Astrocyte (in vitro differentiated cells and primary cell): ENCODE results near the gene CALY.

Experiments
- CTCF ChIP-seq: IDR thresholded peaks from 2 replicates; pipeline ENCODE4 v1.5.1; 2011; ENCODE audit warnings: low read depth, mild to moderate bottlenecking, inconsistent platforms, low read length, moderate library complexity; ENCODE audit not compliant: insufficient read depth
- EZH2 ChIP-seq: IDR thresholded peaks from 2 replicates; pipeline ENCODE4 v1.6.1; 2012; ENCODE audit warnings: mild to moderate bottlenecking, low read length, inconsistent platforms; ENCODE audit not compliant: insufficient read depth

GRCh38 chr10:133287832-133288500 is 48.7 kb downstream of the CALY start:
- TF ChIP-seq CTCF (no peak), EZH2 (no peak)
